Activated T-cell treated with anti-CD3 and anti-CD28 coated beads, Interleukin-2, amount 50 U/mL, for 72 hours (primary cell): ENCODE data around the gene HSD11B2. TPM values are rescaled to one million over a fixed set of nuclear protein-coding genes. Genes with fewer than 3 reads are reported as not detected.
A peak's percentile ranks its signal among the peaks of the same experiment; 100 is the strongest.

Source experiments
- ATAC-seq, 2 donors: fragments of 150-1000 bp; cut with Tn5 transposase; replicated peaks in 1 of 2; 2 replicates each; pipeline ENCODE4 v1.10.0; 2021; ENCODE audit warnings: moderate library complexity in 2 of 2, mild to moderate bottlenecking in 1 of 2
- DNase-seq, 2 donors: peaks; one replicate each; pipeline ENCODE4 v3.0.0; 2021 to 2022; ENCODE audit warnings: mixed read lengths in 1 of 2
- H3K27ac Mint-ChIP-seq: one replicate; pipeline ENCODE4 v1.8.0; 2022; ENCODE audit warnings: mild to moderate bottlenecking, moderate library complexity, mixed read lengths
- H3K27me3 Mint-ChIP-seq: one replicate; pipeline ENCODE4 v1.8.0; 2022; ENCODE audit warnings: low read depth, mixed read lengths
- H3K36me3 Mint-ChIP-seq, 2 donors: one replicate each; pipeline ENCODE4 v1.8.0; 2022; ENCODE audit warnings: mixed read lengths in 2 of 2, mild to moderate bottlenecking in 1 of 2; ENCODE audit not compliant: insufficient read depth in 2 of 2
- H3K4me1 Mint-ChIP-seq: one replicate; pipeline ENCODE4 v1.8.0; 2022; ENCODE audit warnings: low read depth, mixed read lengths
- H3K4me3 Mint-ChIP-seq, 2 donors: one replicate each; pipeline ENCODE4 v1.8.0; 2022; ENCODE audit warnings: mild to moderate bottlenecking in 2 of 2, mixed read lengths in 2 of 2, moderate library complexity in 2 of 2
- H3K9me3 Mint-ChIP-seq, 2 donors: one replicate each; pipeline ENCODE4 v1.8.0; 2022; ENCODE audit warnings: mixed read lengths in 2 of 2
- total RNA-seq, 2 donors: library from RNA; stranded (reverse); gene quantifications; one replicate each; pipeline ENCODE4 v1.2.3, GENCODE V29; 2022

Gene HSD11B2
- total RNA-seq, 2 donors from 2014 or later = 0.53 to 1.1 TPM

- no peaks in the 10 kb centered on the region for H3K9me3 Mint-ChIP-seq
- H3K27ac Mint-ChIP-seq = no peak overlapping the region
- no peak for ATAC-seq
- H3K4me3 Mint-ChIP-seq = no peak overlapping the region
- peaks cover 2 to 3% of the 10 kb centered on the region in 2 donors for H3K36me3 Mint-ChIP-seq
- peaks cover 46% of the 10 kb centered on the region for H3K4me1 Mint-ChIP-seq
- no peaks in the 10 kb centered on the region for H3K27me3 Mint-ChIP-seq
- DNase-seq = no peak
Observed at GRCh38 chr16:67477960-67478554, 47.1 kb downstream of the HSD11B2 start.

- Mint-ChIP-seq H3K9me3 (no peaks in the 10 kb centered on the region), H3K27me3 (no peaks in the 10 kb centered on the region), H3K27ac (peak within 1 kb of the TSS; percentile 95), H3K36me3 (peaks cover 6 to 9% of the 10 kb centered on the region in 2 donors), H3K4me1 (peaks cover 36% of the 10 kb centered on the region), H3K4me3 (peak within 1 kb of the TSS; percentile 99 to 100)
- DNase-seq (peak; percentile 99), ATAC-seq (peak; percentile 91 to 97)
Observed at GRCh38 chr16:67480833-67481560, 50.1 kb downstream of the HSD11B2 start, which contains the start of gene ATP6V0D1. TSS of gene ATP6V0D1 (minus strand) at chr16:67481157. CDS start at chr16:67481086, 71 bp downstream.

- H3K4me3 Mint-ChIP-seq = peak overlapping the region; percentile 99 to 100
- DNase-seq (peak; percentile 54 to 59), ATAC-seq (peak; percentile 20 to 25)
- peak overlapping the region; percentile 95 for H3K27ac Mint-ChIP-seq
- H3K27me3 Mint-ChIP-seq = no peaks in the 10 kb centered on the region
- H3K36me3 Mint-ChIP-seq = peaks cover 6 to 9% of the 10 kb centered on the region in 2 donors
- H3K9me3 Mint-ChIP-seq = no peaks in the 10 kb centered on the region
- H3K4me1 Mint-ChIP-seq = peaks cover 30% of the 10 kb centered on the region
Observed at GRCh38 chr16:67481561-67482232, 50.8 kb downstream of the HSD11B2 start.

DNA sequence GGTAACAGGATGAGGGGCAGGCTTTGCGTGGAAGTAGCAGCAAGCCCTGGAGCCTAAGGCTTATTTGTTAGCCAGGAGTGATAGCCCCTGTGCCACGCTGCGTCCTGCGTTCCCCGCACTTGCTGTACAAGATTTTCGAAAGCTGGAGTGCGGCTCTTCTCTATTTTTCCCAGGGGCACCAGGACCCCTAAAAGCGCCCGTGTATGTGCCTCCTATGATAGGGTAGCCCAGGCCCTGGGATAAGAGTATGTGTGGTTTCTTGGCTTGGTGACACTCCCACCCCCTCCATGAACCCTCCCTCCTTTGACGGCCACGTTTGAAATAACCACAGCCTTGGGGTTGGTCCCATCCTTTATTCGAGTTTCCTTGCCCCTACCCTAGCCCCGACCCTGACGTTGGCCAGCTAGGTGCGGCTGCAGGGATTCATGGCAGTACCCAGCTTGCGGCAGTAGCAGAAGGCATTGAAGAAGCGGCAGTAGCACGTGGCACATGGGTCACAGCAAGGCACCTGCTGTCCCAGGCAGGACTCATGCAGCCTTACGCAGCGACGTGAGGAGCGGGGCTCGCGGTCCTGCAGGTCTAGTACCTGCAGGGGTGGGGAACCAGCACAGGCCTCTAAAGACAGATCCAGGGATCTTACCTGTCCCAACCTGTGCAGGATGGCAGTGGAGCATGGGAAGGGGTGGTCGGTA is 51.5 kb downstream of the HSD11B2 start:
- H3K4me1 Mint-ChIP-seq = peaks cover 30% of the 10 kb centered on the region

DNA sequence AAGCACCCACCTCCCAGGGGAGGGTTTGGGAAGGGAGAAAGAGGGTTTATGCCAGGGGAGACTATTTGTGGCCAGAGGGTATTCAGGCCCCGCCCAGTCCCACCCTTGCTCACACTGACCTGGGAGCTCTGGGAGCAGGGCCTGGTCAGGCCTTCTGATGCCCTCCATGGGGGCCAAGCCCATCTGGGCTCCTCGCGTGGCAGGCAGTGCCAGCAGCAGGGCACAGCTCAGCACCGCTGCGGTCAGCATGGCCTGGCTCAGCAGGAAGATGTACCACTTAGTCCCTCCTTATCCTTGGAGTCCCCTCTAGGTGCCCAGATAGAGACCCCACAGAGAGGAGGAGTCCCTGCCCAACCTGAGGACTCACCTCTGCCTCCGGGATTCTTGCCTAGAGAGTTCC is 52.2 kb downstream of the HSD11B2 start, which contains the start of gene AGRP:
Gene AGRP (minus strand): TSS at position 398 of the 400 bp plus-strand sequence. CDS start 149 bp downstream, at position 249.
- no peak for ATAC-seq
- Mint-ChIP-seq H3K27ac (peak within 1 kb of the TSS; percentile 95), H3K9me3 (no peaks in the 10 kb centered on the region), H3K27me3 (no peaks in the 10 kb centered on the region), H3K36me3 (peaks cover 6 to 12% of the 10 kb centered on the region in 2 donors), H3K4me3 (peak within 1 kb of the TSS; percentile 99 to 100), H3K4me1 (peaks cover 24% of the 10 kb centered on the region)
- DNase-seq = no peak

More for the DNA sequence above, 51.5 kb downstream of the HSD11B2 start:
- Mint-ChIP-seq H3K27ac (peak overlapping the region; percentile 95), H3K4me3 (peak overlapping the region; percentile 99 to 100), H3K36me3 (peaks cover 6 to 12% of the 10 kb centered on the region in 2 donors), H3K9me3 (no peaks in the 10 kb centered on the region), H3K27me3 (no peaks in the 10 kb centered on the region)
- ATAC-seq (no peak), DNase-seq (no peak)

DNA sequence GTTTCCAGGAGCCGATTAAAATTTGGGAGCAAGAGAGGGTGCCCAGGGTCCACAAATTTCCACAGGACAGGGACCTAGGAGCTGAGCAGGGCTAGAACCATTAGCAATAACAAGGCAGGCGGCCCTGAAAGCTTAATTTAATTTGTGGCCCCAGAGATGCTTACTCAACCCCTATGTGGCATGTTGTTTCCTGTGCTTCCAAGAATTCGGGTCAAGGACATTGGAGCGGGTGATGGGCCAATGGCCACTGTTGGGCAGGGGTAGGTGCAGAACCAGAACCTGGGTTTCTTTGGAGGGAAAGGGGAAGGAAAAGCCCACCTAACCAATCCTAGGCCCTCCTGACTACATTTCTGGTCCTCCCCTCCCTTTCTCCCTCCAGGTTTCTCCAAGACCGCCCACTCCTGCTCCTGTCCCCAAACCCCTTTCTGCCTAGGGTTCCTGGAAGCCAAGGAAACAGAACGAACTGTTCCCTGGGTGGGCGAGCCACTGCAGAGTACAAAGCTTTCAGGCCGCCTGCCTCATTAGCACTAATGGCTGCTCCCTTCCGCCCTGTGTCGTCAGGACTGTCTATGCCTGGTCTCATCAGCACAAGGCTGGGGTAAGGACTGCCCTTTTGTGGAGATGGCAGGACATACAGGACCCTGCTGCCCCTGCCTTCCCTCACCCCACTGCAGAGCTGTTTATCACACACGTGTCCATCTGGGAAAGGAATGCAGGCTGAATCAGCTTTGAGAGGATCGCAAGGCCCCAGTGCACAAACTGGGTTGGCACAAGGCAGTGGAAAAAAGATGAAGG is 53.0 kb downstream of the HSD11B2 start:
- DNase-seq (no peak), ATAC-seq (no peak)
- Mint-ChIP-seq H3K36me3 (peaks cover 6 to 12% of the 10 kb centered on the region in 2 donors), H3K27me3 (no peaks in the 10 kb centered on the region), H3K27ac (peak overlapping the region; percentile 61), H3K4me1 (peaks cover 26% of the 10 kb centered on the region), H3K9me3 (no peaks in the 10 kb centered on the region), H3K4me3 (peak overlapping the region; percentile 27 to 51)

- H3K4me3 Mint-ChIP-seq = no peak overlapping the region
- no peak for ATAC-seq
Observed at GRCh38 chr16:67486805-67487204, 55.9 kb downstream of the HSD11B2 start.

More at GRCh38 chr16:67486805-67487204, 55.9 kb downstream of the HSD11B2 start:
- peaks cover 19% of the 10 kb centered on the region for H3K4me1 Mint-ChIP-seq
- H3K27ac Mint-ChIP-seq = no peak overlapping the region
- peaks cover 6 to 11% of the 10 kb centered on the region in 2 donors for H3K36me3 Mint-ChIP-seq
- no peaks in the 10 kb centered on the region for H3K9me3 Mint-ChIP-seq
- DNase-seq = no peak
- no peaks in the 10 kb centered on the region for H3K27me3 Mint-ChIP-seq

Other genes starting within 250 kb of the HSD11B2 start
- 10 to 100 TPM; 31.9 to 34.3 TPM for gene MATCAP1, start 247.2 kb upstream of the HSD11B2 start, total RNA-seq
- gene EXOC3L1, start 241.0 kb upstream of the HSD11B2 start, total RNA-seq = not detected
- 10 to 100 TPM; 82.8 to 91.7 TPM for gene E2F4, start 239.0 kb upstream of the HSD11B2 start, total RNA-seq
- 1 to 10 TPM; 3.0 to 3.1 TPM for gene ELMO3, start 232.0 kb upstream of the HSD11B2 start, total RNA-seq
- gene TMEM208, start 204.0 kb upstream of the HSD11B2 start, total RNA-seq = 10 to 100 TPM; 29.8 to 31.0 TPM
- 100 to 1,000 TPM; 106 to 114 TPM for gene FHOD1, start 183.6 kb upstream of the HSD11B2 start, total RNA-seq
- 1 to 10 TPM; 7.6 to 7.9 TPM for gene SLC9A5, start 182.1 kb upstream of the HSD11B2 start, total RNA-seq
- 10 to 100 TPM; 30.4 to 46.9 TPM for gene PLEKHG4, start 151.6 kb upstream of the HSD11B2 start, total RNA-seq
- 1 to 10 TPM; 7.9 to 8.5 TPM for gene KCTD19, start 104.4 kb upstream of the HSD11B2 start, total RNA-seq
- gene LRRC36, start 104.3 kb upstream of the HSD11B2 start, total RNA-seq = 1 to 10 TPM; 3.1 to 4.4 TPM
- under 1 TPM in 1 of 2 donors, not detected in 1; 0.16 TPM for gene TPPP3, start 37.6 kb upstream of the HSD11B2 start, total RNA-seq
- gene ZDHHC1, start 14.6 kb upstream of the HSD11B2 start, total RNA-seq = 1 to 10 TPM; 1.9 to 2.1 TPM
- gene ATP6V0D1, start 50.0 kb downstream of the HSD11B2 start, total RNA-seq = 10 to 100 TPM; 27.9 to 28.1 TPM
- gene AGRP, start 52.4 kb downstream of the HSD11B2 start, total RNA-seq = not detected
- 10 to 100 TPM; 34.2 to 54.6 TPM for gene RIPOR1, start 97.7 kb downstream of the HSD11B2 start, total RNA-seq
- gene CTCF, start 131.4 kb downstream of the HSD11B2 start, total RNA-seq = 10 to 100 TPM; 55.5 to 71.1 TPM
- gene CARMIL2, start 214.0 kb downstream of the HSD11B2 start, total RNA-seq = 100 to 1,000 TPM; 182 to 196 TPM
- 10 to 100 TPM; 53.6 to 73.0 TPM for gene ACD, start 229.1 kb downstream of the HSD11B2 start, total RNA-seq
- gene PARD6A, start 229.8 kb downstream of the HSD11B2 start, total RNA-seq = 1 to 10 TPM; 7.2 to 9.2 TPM
- 10 to 100 TPM; 12.0 to 18.3 TPM for gene ENKD1, start 235.6 kb downstream of the HSD11B2 start, total RNA-seq
- 1 to 10 TPM; 4.9 to 5.9 TPM for gene C16orf86, start 235.7 kb downstream of the HSD11B2 start, total RNA-seq